Measurements from ENCODE around the gene PSMD13.

DNA sequence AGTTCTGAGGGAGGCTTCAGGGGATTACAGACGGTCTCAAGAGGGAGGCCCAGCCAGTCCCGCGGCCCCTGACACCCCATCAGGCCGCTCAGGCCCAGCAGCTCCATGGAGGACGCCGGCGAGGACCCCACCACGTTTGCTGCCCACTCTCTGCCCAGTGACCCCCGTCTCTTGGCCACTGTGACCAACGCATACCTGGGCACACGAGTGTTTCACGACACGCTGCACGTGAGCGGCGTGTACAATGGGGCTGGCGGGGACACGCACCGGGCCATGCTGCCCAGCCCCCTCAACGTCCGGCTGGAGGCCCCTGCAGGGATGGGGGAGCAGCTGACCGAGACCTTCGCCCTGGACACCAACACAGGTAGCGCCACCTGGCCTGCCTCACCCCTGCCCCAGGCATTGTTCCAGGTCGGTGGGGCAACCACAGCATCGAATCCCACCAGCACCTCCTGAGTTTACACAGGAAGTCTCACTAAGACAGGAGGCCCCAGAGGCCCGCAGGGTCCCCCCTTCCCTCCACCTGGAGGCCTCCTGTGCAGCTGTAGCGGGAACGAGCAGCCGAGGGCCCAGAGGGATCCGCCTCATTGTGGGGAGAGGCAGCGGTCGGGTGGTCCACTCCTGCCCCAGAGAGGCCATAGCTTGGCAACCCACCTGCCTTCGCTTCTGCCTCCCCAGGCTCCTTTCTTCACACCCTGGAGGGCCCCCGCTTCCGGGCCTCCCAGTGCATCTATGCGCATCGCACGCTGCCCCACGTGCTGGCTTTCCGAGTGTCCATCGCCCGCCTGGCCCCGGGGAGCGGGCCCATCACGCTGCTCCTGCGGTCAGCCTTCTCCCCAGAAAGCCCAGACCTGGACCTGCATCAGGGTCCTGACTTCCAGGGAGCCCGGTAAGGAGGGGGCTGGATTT lies 53.2 kb downstream of the PSMD13 start:
- TF ChIP-seq, protein P1, sequence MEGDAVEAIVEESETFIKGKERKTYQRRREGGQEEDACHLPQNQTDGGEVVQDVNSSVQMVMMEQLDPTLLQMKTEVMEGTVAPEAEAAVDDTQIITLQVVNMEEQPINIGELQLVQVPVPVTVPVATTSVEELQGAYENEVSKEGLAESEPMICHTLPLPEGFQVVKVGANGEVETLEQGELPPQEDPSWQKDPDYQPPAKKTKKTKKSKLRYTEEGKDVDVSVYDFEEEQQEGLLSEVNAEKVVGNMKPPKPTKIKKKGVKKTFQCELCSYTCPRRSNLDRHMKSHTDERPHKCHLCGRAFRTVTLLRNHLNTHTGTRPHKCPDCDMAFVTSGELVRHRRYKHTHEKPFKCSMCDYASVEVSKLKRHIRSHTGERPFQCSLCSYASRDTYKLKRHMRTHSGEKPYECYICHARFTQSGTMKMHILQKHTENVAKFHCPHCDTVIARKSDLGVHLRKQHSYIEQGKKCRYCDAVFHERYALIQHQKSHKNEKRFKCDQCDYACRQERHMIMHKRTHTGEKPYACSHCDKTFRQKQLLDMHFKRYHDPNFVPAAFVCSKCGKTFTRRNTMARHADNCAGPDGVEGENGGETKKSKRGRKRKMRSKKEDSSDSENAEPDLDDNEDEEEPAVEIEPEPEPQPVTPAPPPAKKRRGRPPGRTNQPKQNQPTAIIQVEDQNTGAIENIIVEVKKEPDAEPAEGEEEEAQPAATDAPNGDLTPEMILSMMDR (conservative IDR thresholded peaks at IDR 0.05 in 1 of 2, IDR thresholded peaks at IDR 0.05 in 1 of 2; ENCODE audit: extremely low read depth in 1 of 2, insufficient read depth in 1 of 2, low read depth in 1 of 2, low read length in 2 of 2): no peak
- TF ChIP-seq EZH2 (IDR thresholded peaks at IDR 0.05; ENCODE audit: borderline replicate concordance, low read length): no peak
